ENCODE data around the gene MDM4. TPM values are rescaled to one million over a fixed set of nuclear protein-coding genes. Genes with fewer than 3 reads are reported as not detected.

MDM4 gene
- total RNA-seq, 1 experiment from 2014 or later: 56.5 TPM

GRCh38 chr1:204502241-204502640 is 14.0 kb upstream of the MDM4 start:
- Mint-ChIP-seq H3K9me3 (ENCODE audit: unreplicated experiment) (no peaks in the 10 kb centered on the region), H3K27me3 (ENCODE audit: insufficient read depth, unreplicated experiment) (peaks cover 8% of the 10 kb centered on the region), H3K4me3 (ENCODE audit: unreplicated experiment) (no peak overlapping the region), H3K36me3 (ENCODE audit: insufficient read depth, unreplicated experiment) (peaks cover 25% of the 10 kb centered on the region), H3K4me1 (ENCODE audit: low read depth, unreplicated experiment) (peaks cover 20% of the 10 kb centered on the region), H3K27ac (ENCODE audit: unreplicated experiment) (no peak overlapping the region)
- Histone ChIP-seq H3K4me1 (no peaks in the 10 kb centered on the region), H3K36me3 (ENCODE audit: control insufficient read depth, insufficient read depth, low read length) (no peaks in the 10 kb centered on the region), H3K9me3 (no peaks in the 10 kb centered on the region), H3K4me3 (ENCODE audit: low read depth, low read length) (no peak overlapping the region), H3K27me3 (replicated peaks; ENCODE audit: control insufficient read depth, insufficient read depth, low read length) (no peaks in the 10 kb centered on the region)
- no peak for TF ChIP-seq CTCF (IDR thresholded peaks at IDR 0.05; ENCODE audit: insufficient read depth in 1 of 2, low read depth in 1 of 2, low read length in 1 of 2, severe bottlenecking in 1 of 2, unreplicated experiment in 1 of 2)
- no TSS peak for BruUV-seq (replicated peaks)
- POLR2A ChIA-PET: no interaction called here
- intact Hi-C loops (cut with micrococcal nuclease; ENCODE audit: unreplicated experiment): no loop called here
- CTCF ChIA-PET: interaction anchor here (1.3 to 3.1 kb wide), 2 partner anchors 55 to 104 kb away, joined by 6 to 48 read pairs; no protein-coding TSS in a partner anchor
- no peak for DNase-seq

DNA sequence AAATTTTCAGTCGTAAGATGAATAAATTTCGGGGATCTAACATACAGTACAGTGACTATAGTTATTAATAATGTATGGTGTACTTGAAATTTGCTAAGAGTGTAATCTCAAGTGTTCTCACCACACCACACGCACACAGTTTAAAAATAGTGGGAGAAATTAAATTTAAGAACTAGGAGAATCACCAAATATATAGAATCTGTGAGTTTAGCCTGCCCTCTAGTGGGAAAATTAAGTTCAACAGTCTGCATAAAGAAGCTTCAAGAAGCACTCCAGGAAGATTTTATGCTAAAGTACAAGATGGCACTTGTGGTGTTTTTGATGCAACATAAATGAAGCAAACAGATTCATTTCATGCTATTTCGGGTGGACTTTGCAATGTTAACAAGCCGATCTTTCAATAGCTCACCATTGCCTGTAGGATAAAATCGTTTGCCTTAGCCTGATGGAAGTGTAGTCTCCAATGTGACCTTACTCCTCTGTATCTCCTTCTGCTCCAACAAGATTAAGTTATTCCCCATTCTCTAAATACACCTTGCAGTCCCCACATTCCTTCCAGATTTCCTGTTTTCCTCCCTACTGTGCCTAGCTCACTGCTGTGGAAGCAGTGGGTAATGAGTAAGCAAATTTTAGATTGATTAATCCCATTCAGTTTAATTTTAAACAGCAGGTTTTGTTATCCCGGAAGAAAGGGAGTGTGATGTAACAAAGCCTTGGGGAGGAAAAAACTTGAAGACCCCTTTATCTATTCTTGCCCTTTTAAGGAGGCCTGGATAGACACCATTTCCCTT is 12.9 kb upstream of the MDM4 start:
- CTCF ChIA-PET: interaction anchor here (0.6 to 3.1 kb wide), 14 partner anchors 10 to 290 kb away, joined by 3 to 48 read pairs (median 6); partner anchors contain the start of genes GOLT1A, MDM4 and PIK3C2B
- Histone ChIP-seq H3K36me3 (ENCODE audit: control insufficient read depth, insufficient read depth, low read length) (no peaks in the 10 kb centered on the region), H3K4me1 (no peaks in the 10 kb centered on the region), H3K27me3 (replicated peaks; ENCODE audit: control insufficient read depth, insufficient read depth, low read length) (no peaks in the 10 kb centered on the region), H3K4me3 (ENCODE audit: low read depth, low read length) (no peak overlapping the region), H3K9me3 (no peaks in the 10 kb centered on the region)
- H3K36me3 Mint-ChIP-seq (ENCODE audit: insufficient read depth, unreplicated experiment): peaks cover 35% of the 10 kb centered on the region
- peak in 1 of 2 experiments; percentile 67 for DNase-seq
- H3K4me1 Mint-ChIP-seq (ENCODE audit: low read depth, unreplicated experiment): peaks cover 20% of the 10 kb centered on the region
- no peak overlapping the region for H3K4me3 Mint-ChIP-seq (ENCODE audit: unreplicated experiment)
- no peaks in the 10 kb centered on the region for H3K9me3 Mint-ChIP-seq (ENCODE audit: unreplicated experiment)
- intact Hi-C loops (cut with micrococcal nuclease; ENCODE audit: unreplicated experiment): loop anchor here (1.0 kb wide), 3 partner anchors 22 to 72 kb away; no protein-coding TSS in a partner anchor
- BruUV-seq (replicated peaks): no TSS peak
- POLR2A ChIA-PET: no interaction called here
- no peak overlapping the region for H3K27ac Mint-ChIP-seq (ENCODE audit: unreplicated experiment)
- peaks cover 8% of the 10 kb centered on the region for H3K27me3 Mint-ChIP-seq (ENCODE audit: insufficient read depth, unreplicated experiment)
- peak; percentile 52 to 72 for TF ChIP-seq CTCF (IDR thresholded peaks at IDR 0.05; ENCODE audit: insufficient read depth in 1 of 2, low read depth in 1 of 2, low read length in 1 of 2, severe bottlenecking in 1 of 2, unreplicated experiment in 1 of 2)

- Histone ChIP-seq H3K36me3 (ENCODE audit: control insufficient read depth, insufficient read depth, low read length) (no peaks in the 10 kb centered on the region), H3K27me3 (replicated peaks; ENCODE audit: control insufficient read depth, insufficient read depth, low read length) (no peaks in the 10 kb centered on the region), H3K4me3 (ENCODE audit: low read depth, low read length) (no peak overlapping the region), H3K9me3 (no peaks in the 10 kb centered on the region), H3K4me1 (peaks cover 4% of the 10 kb centered on the region; the same call in 1 of the 2 replicates)
- no peaks in the 10 kb centered on the region for H3K9me3 Mint-ChIP-seq (ENCODE audit: unreplicated experiment)
- no peak for TF ChIP-seq CTCF (IDR thresholded peaks at IDR 0.05; ENCODE audit: insufficient read depth in 1 of 2, low read depth in 1 of 2, low read length in 1 of 2, severe bottlenecking in 1 of 2, unreplicated experiment in 1 of 2)
- CTCF ChIA-PET: interaction anchor here (0.8 to 0.9 kb wide), 2 partner anchors 10 to 66 kb away, joined by 3 to 20 read pairs; partner anchors contain the start of gene PIK3C2B
- BruUV-seq (replicated peaks): no TSS peak
- H3K27ac Mint-ChIP-seq (ENCODE audit: unreplicated experiment): no peak overlapping the region
- peaks cover 8% of the 10 kb centered on the region for H3K27me3 Mint-ChIP-seq (ENCODE audit: insufficient read depth, unreplicated experiment)
- intact Hi-C loops (cut with micrococcal nuclease; ENCODE audit: unreplicated experiment): loop anchor here (1.0 kb wide), 3 partner anchors 23 to 73 kb away; no protein-coding TSS in a partner anchor
- H3K4me3 Mint-ChIP-seq (ENCODE audit: unreplicated experiment): no peak overlapping the region
- POLR2A ChIA-PET: no interaction called here
- no peak for DNase-seq
- H3K36me3 Mint-ChIP-seq (ENCODE audit: insufficient read depth, unreplicated experiment): peaks cover 35% of the 10 kb centered on the region
- peaks cover 20% of the 10 kb centered on the region for H3K4me1 Mint-ChIP-seq (ENCODE audit: low read depth, unreplicated experiment)
Observed at GRCh38 chr1:204503913-204504519, 12.2 kb upstream of the MDM4 start.
